Testis (tissue), 2 donors: Measurements from ENCODE around the gene MAP4K1.

Experiments
- CTCF ChIP-seq, 3 experiments: fragments of 450-650 bp in 2 of 3; fragments of 200-600 bp in 1 of 3; sonication (generic) in 1 of 3; IDR thresholded peaks; one replicate each; pipeline ENCODE4 v1.5.1; 2016 to 2019; ENCODE audit warnings: antibody characterized with exemption in 3 of 3, mild to moderate bottlenecking in 2 of 3, moderate library complexity in 1 of 3
- POLR2A ChIP-seq: fragments of 450-650 bp; IDR thresholded peaks from one replicate; pipeline ENCODE4 v1.6.1; 2017; ENCODE audit warnings: antibody characterized with exemption, mild to moderate bottlenecking, moderate library complexity

GRCh38 chr19:38662537-38663155 is 44.9 kb upstream of the MAP4K1 start:
- TF ChIP-seq CTCF (IDR thresholded peaks at IDR 0.05) (no peak), POLR2A (no peak)
